HepG2 (cell line): ENCODE measurements around the gene SUN1.

ENCODE experiments used
- CTCF ChIP-seq: sonication (generic); formaldehyde crosslinking; IDR thresholded peaks from 2 replicates; pipeline ENCODE4 v1.5.0; 2020; ENCODE audit warnings: mild to moderate bottlenecking, missing genetic modification reagents, moderate library complexity
- FOSL1 ChIP-seq: sonication (generic); formaldehyde crosslinking; IDR thresholded peaks from 2 replicates; pipeline ENCODE4 v1.9.0; 2021; ENCODE audit warnings: missing genetic modification reagents, borderline replicate concordance
- IRF2 ChIP-seq: IDR thresholded peaks from 2 replicates; pipeline ENCODE4 v1.6.1; 2018; ENCODE audit warnings: missing genetic modification reagents, missing compliant biosample characterization
- REST ChIP-seq, 2 experiments: IDR thresholded peaks; 2 replicates each; pipeline ENCODE4 v1.6.1; 2011 to 2012; ENCODE audit warnings: low read length in 2 of 2, borderline replicate concordance in 1 of 2, low read depth in 1 of 2, mild to moderate bottlenecking in 1 of 2, moderate library complexity in 1 of 2
- SP1 ChIP-seq, 2 experiments: fragments of 450-650 bp in 1 of 2; sonication (generic) in 1 of 2; formaldehyde crosslinking in 1 of 2; IDR thresholded peaks; 2 replicates each; pipeline versions ENCODE4 v1.4.0 to v1.6.1; 2016 to 2020; ENCODE audit warnings: missing genetic modification reagents in 1 of 2

GRCh38 chr7:921581-922333 lies 89.5 kb downstream of the SUN1 start:
- no peak for TF ChIP-seq FOSL1
- TF ChIP-seq SP1 (IDR thresholded peaks at IDR 0.05): no peak
- no peak for TF ChIP-seq SP1 (CRISPR knock-in tag; IDR thresholded peaks at IDR 0.05)
- no peak for TF ChIP-seq REST (IDR thresholded peaks at IDR 0.05; ENCODE audit: borderline replicate concordance in 1 of 2, low read depth in 1 of 2, low read length in 2 of 2)
- no peak for TF ChIP-seq IRF2 (CRISPR knock-in tag)
- TF ChIP-seq CTCF (CRISPR knock-in tag): no peak
